Activated CD4-positive, alpha-beta T cell treated with anti-CD3 and anti-CD28 coated beads for 4 hours (primary cell): Measurements from ENCODE around the gene STARD3NL.
A peak's percentile ranks its signal among the peaks of the same experiment; 100 is the strongest.
"Not testable (repeated sequence)": the region's sequence is repeated elsewhere in the genome, so short reads cannot be mapped to it uniquely, and the experiment has no call there.

ENCODE experiments used
- DNase-seq, 2 donors: peaks; one replicate each; pipeline ENCODE4 v3.0.0-alpha.2; 2020

The STARD3NL gene

DNA sequence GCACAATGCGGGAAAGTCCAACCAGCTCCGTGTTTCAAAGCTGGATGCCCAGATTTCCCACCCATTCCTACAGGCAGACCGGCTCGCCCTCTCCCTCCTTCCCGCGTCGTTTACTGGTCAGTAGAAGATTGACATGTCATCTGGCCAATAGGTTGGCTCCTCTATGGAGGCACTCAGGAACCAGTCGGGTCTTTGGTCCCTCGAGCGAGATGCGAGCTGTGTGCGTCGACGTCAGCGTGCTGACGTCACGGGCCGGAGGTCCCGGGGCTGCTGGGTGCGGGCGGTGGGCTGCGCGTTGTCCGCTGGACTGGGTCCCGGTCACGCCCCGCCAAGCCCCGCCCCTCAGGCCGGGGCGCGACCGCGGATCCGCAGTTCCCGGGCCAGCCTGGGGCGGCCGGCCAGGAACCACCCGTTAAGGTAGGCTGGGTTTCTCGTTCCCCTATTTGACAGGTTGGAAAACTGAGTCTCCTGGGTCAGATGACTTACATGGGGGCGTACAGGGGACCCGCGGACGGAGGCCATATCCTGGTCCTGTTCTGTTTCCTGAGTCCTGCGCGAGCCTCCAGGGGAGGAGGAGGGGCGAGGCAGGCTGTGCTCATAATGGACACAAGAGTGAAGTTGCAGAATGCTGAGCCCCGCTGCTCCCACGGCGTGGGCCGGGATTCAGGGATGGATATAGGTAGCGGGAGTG lies at the start of gene STARD3NL:
STARD3NL (plus strand) TSS at position 242 of the 691 bp plus-strand sequence. CDS start 29,260 bp downstream, outside the sequence.
- peak; percentile 92 for DNase-seq

GRCh38 chr7:38129162-38129561 lies 48.9 kb upstream of the STARD3NL start:
- no peak for DNase-seq

DNA sequence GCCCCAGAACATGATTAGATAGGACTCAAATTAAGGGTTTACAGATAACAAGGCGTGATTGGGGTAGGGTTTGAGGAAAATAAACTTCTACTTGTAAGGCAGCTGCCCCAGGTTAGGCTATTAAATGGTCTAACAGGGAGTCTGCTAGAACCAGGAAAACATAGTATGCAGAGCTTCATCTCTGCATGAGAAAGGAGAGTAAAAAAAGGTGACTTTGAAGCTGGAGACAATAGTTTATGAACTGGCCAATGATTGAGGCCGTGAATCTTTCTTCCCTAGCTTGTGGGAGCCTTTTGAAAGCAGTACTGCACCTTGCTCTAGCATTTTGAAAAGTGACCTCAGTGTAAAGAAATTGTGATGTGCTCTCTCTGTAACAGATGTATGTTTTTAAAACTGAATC lies 48.5 kb upstream of the STARD3NL start:
- no peak for DNase-seq

DNA sequence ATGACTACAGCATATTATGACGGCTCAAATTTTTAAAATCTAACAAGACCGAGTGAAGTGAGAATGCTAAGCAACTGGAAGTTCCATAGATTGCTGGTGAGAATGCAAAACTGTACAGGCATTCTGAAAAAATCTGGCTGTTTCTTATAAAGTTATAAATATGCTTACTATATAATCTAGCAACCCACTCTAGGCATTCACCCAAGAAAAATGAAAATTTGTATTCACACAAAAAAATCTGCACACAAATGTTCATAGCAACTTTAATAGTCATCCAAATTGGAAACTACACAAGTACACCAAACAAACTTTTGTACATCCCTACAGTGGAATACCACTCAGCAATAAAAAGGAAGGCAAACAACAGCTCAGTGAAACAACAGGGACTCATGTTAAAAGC lies 39.9 kb upstream of the STARD3NL start:
- DNase-seq: no peak

GRCh38 chr7:38141187-38141586 lies 36.9 kb upstream of the STARD3NL start:
- DNase-seq: no peak

DNA sequence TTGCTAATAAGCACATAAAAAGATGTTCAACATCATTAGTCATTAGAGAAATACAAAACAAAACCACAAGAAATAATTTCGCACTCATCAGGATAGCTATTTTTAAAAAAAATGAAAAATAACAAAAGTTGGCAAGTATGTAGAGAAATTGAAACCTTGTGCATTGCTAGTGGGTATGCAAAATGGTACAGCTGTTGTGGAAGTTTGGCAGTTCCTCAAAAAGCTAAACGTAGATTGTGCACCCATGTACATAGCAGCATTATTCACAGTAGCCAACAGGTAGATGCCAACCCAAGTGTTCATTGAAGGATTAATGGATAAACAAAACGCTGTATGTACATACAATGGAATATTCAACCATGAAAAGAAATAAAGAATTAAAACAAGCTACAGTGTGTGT lies 35.3 kb upstream of the STARD3NL start:
- DNase-seq: no peak

DNA sequence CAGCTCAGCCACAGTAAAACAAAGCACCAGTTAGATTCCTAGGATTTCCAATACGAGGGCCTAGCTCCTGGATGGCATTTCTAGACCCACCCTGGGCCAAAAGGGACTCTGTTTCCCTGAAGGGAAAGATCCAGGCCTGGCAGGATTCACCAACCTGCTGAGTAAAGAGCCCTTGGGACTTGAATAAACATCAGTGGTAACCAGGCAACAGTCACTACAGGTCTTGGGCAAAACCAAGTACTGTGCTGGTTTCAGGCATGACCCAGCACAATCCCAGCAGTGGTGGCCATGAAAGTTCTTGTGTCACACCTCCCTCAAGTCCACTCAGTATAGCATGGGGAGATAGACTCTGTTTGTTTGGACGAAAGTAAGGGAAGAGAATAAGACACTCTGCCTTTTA lies 31.0 kb upstream of the STARD3NL start:
- no peak for DNase-seq

GRCh38 chr7:38151556-38151955 lies 26.5 kb upstream of the STARD3NL start:
- DNase-seq: no peak

DNA sequence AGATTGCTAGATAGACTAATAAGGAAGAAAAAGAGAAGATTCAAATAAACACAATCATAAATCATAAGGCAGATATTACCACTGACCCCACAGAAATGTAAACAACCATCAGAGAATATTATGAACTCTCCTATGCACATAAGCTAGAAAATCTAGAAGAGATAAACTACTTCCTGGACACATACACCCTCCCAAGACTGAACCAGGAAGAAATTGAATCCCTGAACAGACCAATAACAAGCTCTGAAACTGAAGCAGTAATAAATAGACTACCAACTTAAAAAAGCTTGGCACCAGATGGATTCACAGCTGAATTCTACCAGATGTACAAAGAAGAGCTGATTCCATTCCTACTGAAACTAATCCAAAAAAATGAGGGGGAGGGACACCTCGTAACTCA lies 24.5 kb upstream of the STARD3NL start:
- DNase-seq: no peak

GRCh38 chr7:38154278-38154677 lies 23.8 kb upstream of the STARD3NL start:
- DNase-seq: no peak

- no peak for DNase-seq
Measured at GRCh38 chr7:38160003-38160571, 18.0 kb upstream of the STARD3NL start.

DNA sequence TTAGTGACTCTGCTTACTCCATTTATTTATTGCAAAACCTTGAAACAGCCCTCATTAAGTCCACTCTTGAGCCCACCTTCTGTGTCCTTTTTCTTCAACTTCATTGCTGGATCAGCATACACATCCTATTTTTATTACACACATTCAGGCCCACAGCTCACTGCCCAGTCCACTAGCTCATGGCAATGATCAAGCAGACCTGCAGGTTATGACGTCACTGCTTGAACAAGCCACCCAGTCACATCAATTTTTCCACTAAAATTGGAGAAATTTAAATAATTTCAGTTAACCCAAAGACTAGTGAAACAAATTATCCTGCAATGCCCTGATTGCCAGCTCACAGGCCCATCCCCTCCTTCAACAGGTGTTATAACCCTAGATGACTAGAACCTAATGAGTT lies 16.0 kb upstream of the STARD3NL start:
- no peak for DNase-seq

DNA sequence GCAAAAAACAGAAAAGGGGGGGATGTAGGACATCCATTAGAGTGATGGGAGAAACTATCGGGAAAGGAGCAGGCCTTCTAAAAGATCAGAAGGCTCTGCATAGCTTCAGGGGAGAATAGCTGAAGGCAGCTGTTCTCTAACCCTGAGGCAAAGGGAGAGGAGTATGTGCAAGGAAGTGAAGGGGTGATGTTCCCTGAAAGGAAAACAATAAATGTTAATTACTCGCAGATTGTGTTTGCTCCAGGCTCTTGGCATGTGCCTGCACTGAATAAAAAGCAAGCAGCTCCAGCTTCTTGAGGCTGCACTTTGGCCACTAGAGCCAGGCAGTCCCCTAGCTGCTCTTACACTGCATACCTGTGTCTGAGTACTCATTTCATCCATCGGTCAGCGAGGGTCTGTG lies 14.4 kb upstream of the STARD3NL start:
- no peak for DNase-seq

DNA sequence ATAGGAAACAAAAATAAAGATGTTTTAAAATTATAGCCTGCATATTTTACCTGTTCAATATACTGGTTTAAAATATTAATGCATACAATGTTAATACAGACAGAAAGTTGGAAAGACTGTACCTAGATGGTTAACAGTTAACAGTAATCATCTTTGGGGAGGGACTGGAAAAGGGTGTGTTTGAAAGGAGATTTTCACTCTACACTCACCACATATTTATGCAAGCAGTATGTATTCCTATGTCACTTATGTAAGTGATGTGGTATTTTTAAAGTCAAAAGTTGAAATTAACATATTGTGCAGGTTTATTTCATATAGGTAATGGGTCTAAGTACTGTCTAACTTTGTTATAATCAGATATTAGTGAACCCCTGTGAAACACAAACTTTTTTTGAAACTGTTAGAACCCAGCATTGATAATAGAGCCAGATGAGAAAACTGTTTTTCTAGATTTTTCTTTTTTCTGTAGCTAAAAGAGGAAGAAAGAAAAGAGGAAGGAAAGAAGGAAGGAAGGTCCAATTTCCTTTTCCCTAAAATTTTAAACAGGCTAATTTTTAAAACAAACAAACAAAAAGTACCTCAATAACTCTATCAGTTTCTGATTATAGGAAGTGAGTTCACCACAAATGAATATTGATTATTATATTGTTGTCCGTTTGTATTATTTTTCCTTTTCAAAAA lies 9.0 kb upstream of the STARD3NL start:
- DNase-seq: no peak

DNA sequence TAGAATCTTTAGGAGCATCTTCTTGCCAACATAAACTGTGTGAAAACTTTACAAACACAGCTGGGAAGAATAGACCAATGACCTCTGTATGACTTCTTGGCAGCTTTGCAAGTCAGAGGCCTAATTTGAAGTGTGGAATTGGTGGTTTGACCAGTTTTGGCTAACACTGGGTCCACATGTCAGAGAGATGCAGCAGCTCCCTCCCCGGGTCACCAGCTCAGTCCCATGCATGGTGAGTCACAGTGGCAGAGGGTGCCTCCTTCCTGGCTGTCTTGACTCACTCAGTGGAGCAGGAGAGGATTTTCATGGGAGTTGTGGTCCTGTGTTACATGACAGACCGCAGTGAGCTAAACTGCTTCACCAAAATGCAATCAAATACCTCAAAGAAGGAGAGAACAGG lies 8.2 kb upstream of the STARD3NL start:
- DNase-seq: no peak

GRCh38 chr7:38171623-38172391 lies 6.2 kb upstream of the STARD3NL start:
- no peak for DNase-seq

DNA sequence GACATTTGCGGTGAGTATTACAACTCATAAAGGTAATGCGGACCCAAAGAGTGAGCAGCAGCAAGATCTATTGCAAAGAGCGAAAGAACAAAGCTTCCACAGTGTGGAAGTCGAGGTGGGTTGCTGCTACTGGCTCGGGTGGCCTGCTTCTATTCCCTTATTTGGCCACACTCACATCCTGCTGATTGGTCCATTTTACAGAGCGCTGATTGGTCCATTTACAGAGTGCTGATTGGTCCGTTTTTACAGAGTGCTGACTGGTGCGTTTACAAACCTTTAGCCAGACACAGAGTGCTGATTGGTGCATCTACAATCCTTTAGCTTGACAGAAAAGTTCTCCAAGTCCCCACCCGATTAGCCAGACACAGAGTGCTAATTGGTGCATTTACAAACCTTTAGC lies 2.5 kb upstream of the STARD3NL start:
- DNase-seq: not testable (repeated sequence)

- DNase-seq: no peak
Measured at GRCh38 chr7:38177621-38178003, 433 bp upstream of the STARD3NL start.

DNA sequence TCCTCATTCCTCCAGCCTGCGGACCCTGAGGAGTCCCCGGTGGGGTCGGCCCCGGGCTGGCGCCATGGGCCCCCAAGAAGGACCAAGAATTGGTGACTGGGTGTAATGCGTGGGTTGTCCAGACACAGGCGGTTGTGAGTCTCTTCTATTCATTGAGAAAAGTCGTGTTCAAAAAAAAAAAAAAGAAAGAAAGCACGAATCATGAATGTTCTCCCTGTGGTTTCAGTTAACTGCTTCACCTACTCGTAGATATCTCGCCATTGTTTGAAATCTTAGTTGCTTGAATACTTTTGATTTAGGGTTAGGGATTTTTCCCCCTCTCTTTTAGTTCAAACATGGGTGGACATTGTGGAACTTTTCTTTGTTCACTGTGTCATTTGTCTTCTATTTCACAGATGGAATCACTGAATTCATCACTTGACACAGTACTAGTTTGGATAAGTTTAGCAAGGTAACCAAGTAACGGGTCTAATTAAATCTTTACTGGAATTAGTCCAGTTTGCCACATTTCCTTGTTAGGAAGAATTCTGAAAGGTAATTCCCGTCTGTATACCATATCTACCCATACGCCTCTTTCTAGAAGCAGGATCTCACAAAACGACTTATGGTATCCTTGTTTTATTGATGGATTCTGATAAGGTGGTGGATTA lies 775 bp downstream of the STARD3NL start:
- peak; percentile 36 to 43 for DNase-seq

DNA sequence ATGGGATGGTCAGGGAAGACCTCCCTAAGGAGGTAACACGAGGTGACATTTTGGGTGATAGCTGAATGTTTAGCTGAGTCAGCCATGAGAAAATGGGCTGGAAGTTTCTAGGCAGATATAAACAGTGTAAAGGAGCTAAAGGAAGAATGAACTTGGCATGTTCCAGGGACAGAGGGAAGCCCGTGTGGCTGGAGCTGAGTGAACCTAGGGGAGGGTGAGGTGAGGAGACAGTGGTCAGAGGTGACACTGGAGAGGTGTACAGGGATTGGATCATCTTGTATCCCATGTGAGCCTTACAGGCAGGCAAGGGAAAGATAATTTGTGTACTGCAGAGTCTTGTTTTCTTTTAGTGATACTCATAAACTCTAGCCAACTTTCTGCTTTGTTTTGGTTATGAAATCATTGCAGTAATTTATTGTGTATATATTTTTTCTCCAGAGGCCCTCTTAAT lies 1.8 kb downstream of the STARD3NL start:
- DNase-seq: no peak

DNA sequence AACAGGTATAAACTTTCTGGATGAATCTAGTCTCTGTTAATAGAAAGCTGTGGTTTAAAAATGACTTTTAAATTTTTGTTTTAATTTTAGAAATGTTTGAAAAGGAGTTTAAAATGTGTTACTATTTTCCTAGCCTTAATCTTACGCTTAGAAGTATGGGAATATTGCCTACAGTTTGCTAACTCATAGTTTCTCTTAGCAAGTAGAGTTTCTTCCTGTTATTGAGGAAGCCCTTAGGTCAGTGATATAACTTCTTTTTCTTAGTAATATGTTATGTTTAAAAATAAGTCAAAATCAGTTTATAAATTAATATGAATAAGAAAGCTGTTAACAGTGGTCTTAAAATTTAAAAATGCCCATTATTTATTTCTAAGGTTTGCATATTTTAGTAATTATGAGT lies 3.1 kb downstream of the STARD3NL start:
- DNase-seq: no peak

- no peak for DNase-seq
Measured at GRCh38 chr7:38182450-38182849, 4.4 kb downstream of the STARD3NL start.
